SK-MEL-5 (cell line): Measurements from ENCODE around the gene KLK13. TPM values are rescaled to one million over a fixed set of nuclear protein-coding genes. Genes with fewer than 3 reads are reported as not detected.

Experiments
- DNase-seq: peaks from one replicate; pipeline ENCODE4 v3.0.0-alpha.2; 2016; ENCODE audit warnings: low read depth, low spot score
- in situ Hi-C: cut with HindIII; loops from 2 replicates; pipeline ENCODE4 v1.10.0; 2016; ENCODE audit warnings: low sequenced_read_pairs, high pct_unique_total_duplicates, low pct_unique_long_range_greater_than_20kb
- polyA plus RNA-seq, 2 experiments: library from polyadenylated mRNA; depleted of rRNA; stranded (reverse); fragments of >200 nt; gene quantifications; 2 replicates each; pipeline ENCODE4 v1.2.3, GENCODE V29; 2015
- total RNA-seq: library from RNA; depleted of rRNA; stranded (reverse); fragments of >200 nt; shearing (Covaris generic); gene quantifications from 2 replicates; pipeline ENCODE4 v1.2.3, GENCODE V29; 2014; rRNA removed

The KLK13 gene, protein sequence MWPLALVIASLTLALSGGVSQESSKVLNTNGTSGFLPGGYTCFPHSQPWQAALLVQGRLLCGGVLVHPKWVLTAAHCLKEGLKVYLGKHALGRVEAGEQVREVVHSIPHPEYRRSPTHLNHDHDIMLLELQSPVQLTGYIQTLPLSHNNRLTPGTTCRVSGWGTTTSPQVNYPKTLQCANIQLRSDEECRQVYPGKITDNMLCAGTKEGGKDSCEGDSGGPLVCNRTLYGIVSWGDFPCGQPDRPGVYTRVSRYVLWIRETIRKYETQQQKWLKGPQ
- total RNA-seq = not detected in 2 replicates
- not detected in 2 replicates for polyA plus RNA-seq (2015; cell fraction: cytosol; rRNA removed)
- not detected in 2 replicates for polyA plus RNA-seq (2015; cell fraction: nucleus; rRNA removed)

- in situ Hi-C loops = no loop called here
- DNase-seq = no peak
These were observed at the start of gene KLK13 for GRCh38 chr19:51064534-51065220. KLK13 (minus strand) TSS chr19:51065092; CDS start chr19:51065067, 25 bp downstream.

- in situ Hi-C loops = no loop called here
- DNase-seq = no peak
These were observed 49.3 kb upstream of the KLK13 start for GRCh38 chr19:51114087-51114729.

DNA sequence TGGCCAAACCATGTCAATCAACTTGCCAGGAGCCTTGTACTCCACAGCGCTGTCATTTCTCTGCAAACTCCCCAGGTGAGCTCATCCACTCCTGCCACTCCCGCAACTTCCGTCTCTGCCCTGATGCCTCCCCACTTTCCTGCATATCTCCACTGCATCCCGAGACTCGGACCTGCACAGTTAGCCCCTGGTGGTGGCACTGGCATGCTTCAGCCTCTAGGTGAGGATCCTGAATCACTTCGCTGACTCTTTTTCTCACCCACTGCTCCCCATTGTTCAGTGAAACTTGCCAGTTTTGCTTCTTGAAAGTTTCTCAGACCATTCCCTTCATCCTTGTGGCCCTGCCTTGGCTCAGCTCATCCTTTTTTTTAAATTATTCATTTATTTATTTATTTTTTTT is 46.7 kb upstream of the KLK13 start:
- in situ Hi-C loops = no loop called here
- peak; percentile 30 for DNase-seq

- in situ Hi-C loops = no loop called here
- DNase-seq = no peak
These were observed 45.7 kb upstream of the KLK13 start for GRCh38 chr19:51110666-51110971.

- in situ Hi-C loops = no loop called here
- no peak for DNase-seq
These were observed 43.9 kb upstream of the KLK13 start for GRCh38 chr19:51108805-51109146.

DNA sequence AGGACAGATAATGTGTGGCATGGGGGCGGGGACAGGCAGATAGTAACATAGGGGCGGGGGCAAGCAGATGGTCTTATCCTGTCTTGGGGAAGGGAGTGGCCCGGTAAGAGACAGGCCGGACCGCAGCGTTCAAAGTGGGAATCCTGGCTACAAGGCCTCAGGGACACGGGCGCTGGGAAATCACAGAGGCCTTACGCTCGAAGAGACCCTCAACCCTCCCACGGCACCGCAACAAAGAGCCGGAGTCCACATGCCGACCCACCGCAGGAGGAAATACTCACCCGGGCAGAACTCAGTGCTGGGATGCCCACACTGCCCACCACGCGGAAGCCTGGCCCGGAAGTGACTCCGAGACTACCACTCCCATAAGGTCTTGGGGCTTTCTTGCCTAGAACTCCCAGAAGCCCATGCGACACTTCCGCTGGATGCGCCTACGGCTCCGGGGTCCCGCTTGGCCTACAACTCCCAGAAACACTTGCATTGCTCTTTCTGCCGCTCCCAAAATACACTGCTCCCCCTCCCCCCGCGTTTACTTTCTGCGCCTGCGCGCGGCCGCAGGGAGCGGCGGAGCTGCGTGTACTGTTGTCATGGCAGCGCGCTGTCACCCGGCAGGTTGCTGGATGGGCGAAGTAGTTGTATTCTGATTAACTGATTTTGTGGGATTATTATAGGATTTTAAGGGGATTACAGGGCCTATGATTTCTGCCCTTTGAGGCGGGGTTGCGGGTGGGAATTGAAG is 43.3 kb upstream of the KLK13 start, which contains the start of gene CTU1:
TSS of gene CTU1 (minus strand) at position 344 of the 739 bp plus-strand sequence. CDS start 3,840 bp downstream, outside the sequence.
- in situ Hi-C loops = no loop called here
- DNase-seq = peak; percentile 99

DNA sequence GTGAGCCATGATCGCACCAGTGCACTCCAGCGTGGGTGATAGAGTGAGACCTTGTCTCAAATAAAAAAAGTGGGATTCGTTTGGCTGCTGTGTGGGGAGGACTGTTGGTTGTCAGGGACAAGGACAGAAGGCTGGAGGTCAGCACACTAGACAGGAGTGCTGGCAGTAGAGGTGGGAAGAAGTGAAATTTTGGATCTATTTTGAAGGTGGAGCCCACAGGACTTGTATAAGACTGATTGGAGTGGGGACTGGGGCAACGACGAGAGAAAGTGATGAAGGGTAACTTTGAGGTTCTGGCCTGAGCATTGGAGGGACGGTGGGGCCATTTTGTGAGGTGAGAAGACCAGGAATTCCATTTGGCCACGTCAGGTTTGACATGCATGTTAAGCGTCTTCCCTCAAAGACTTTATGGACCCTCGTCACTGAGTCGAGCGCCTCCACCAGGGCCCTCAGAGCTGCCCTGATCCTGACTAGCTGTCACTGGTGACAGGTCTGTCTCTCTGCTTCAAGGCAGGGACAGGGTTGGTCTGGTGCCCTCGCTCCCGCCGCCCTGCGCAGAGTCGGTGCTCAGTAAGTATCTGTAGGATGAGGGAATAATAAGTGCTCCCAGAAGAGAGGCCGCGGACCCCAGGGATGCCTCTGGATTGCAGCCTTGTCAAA is 42.6 kb upstream of the KLK13 start:
- in situ Hi-C loops = no loop called here
- DNase-seq = no peak

- DNase-seq = no peak
- in situ Hi-C loops = no loop called here
These were observed 39.0 kb upstream of the KLK13 start for GRCh38 chr19:51103926-51104341.

GRCh38 chr19:51102991-51103390 is 38.1 kb upstream of the KLK13 start:
- no peak for DNase-seq
- in situ Hi-C loops = no loop called here

GRCh38 chr19:51101171-51101865 is 36.4 kb upstream of the KLK13 start:
- in situ Hi-C loops = no loop called here
- DNase-seq = no peak

DNA sequence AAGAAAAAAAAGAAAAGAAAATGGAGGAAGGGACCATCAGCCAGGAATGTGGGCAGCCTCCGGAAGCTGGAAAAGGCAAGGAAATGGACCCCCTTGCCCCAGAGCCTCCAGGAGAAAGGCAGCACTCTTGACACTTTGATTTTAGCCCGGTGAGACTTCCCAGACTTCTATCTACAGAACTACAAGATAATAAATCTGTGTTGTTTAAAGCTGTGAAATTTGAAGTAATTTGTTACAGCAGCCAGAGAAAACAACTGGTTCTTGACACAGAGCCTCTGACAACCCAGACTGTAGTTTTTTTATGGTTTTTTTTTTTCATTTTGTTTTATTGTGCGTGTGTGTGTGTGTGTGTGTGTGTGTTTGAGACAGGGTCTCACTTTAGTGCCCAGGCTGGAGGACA is 35.7 kb upstream of the KLK13 start:
- in situ Hi-C loops = no loop called here
- no peak for DNase-seq

GRCh38 chr19:51099047-51099382 is 34.1 kb upstream of the KLK13 start:
- in situ Hi-C loops = no loop called here
- no peak for DNase-seq

DNA sequence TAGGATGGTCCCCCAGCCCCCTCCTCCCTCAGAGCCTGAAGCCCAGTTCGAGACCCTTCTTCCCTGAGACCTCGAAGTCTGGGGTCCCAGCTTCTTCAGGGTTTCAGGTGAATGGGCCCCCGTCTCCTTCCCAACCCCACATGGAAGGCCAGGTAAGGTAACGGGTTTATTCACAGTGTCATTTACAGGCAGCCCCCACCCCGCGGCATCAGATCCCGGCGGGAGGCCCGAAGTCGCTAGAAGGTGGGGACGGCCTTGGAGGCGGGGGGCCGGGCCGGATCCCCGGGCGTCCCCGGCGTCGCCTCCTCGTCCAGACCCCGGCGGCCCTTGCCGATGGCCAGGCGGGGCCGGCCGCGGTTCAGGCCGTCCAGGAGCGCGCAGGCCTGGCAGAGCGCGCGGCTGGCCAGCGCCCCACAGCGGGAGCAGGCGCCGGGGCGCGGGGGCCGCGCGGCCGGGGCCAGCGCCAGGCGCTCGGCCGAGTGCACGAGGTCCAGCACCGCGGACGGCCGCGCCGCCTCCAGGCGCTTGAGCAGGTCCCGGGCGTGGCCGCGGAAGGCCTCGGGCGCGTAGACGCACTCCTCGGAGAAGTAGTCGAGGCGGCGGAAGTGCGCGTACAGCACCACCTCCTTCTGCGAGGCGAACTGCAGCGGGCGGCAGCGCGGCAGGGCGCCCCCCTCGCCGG is 33.6 kb upstream of the KLK13 start:
- no peak for DNase-seq
- in situ Hi-C loops = no loop called here

GRCh38 chr19:51097796-51098195 is 32.9 kb upstream of the KLK13 start:
- no peak for DNase-seq
- in situ Hi-C loops = no loop called here

- in situ Hi-C loops = no loop called here
- DNase-seq = peak; percentile 64
These were observed 32.4 kb upstream of the KLK13 start for GRCh38 chr19:51097166-51097738.

DNA sequence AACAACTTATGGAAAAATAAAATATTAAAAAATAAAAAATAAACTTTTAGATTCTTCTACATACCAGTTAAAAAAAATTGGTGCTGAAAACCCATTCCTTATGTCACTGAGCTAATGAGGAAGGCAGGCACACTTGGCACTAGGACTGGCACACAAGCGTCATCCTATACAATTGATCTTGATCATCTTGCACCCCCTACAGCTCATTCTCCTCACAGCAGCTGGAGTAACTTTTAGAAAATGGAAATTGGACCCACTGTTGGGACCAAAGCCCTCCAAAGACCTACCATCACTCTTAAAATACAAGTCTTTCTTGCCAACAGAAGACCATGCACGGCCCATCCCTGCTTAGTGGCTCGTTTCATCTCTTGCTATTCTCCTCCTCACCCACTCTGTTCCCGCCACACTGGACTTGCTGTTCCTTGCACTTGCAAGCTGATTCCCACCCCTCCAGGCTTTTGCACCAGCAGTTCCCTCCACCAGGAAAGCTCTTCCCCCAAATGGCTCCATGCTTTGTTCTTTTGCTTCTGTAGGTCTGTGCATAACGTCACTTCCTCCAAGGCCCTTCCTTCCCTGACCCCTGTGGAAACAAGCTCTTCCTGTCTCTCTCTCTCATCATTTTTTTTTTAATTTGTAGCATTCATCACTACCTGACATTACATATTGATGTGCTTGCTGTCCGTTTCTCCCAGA is 31.7 kb upstream of the KLK13 start:
- in situ Hi-C loops = no loop called here
- DNase-seq = peak; percentile 36
